Keratinocyte (primary cell): ENCODE results near the gene WDR82. TPM values are rescaled to one million over a fixed set of nuclear protein-coding genes. Genes with fewer than 3 reads are reported as not detected.

Experiments
- DNase-seq: peaks from one replicate; pipeline ENCODE4 v3.0.0-alpha.2; 2011; ENCODE audit warnings: low read depth, missing footprints, low spot score
- FAIRE-seq: peaks from 2 replicates; lab custom pipeline; 2011; peaks lifted over from hg19 to GRCh38; lab: Jason Lieb, UNC
- H2AFZ ChIP-seq: 2 replicates; pipeline ENCODE4 v1.6.0; 2012; ENCODE audit warnings: low read length, control low read depth, inconsistent platforms; ENCODE audit not compliant: control insufficient read depth
- H3K27ac ChIP-seq: 2 replicates; pipeline ENCODE4 v1.5.1; 2011; ENCODE audit warnings: low read length; ENCODE audit not compliant: control insufficient read depth, insufficient read depth
- H3K27me3 ChIP-seq: 3 replicates; pipeline ENCODE4 v1.6.0; 2011; ENCODE audit warnings: low read length; ENCODE audit not compliant: control insufficient read depth, insufficient read depth; ENCODE audit errors: extremely low read depth
- H3K36me3 ChIP-seq, 2 experiments: 2 replicates in 1 of 2; 3 replicates in 1 of 2; pipeline ENCODE4 v1.5.1; 2011; ENCODE audit warnings: low read length in 2 of 2, mild to moderate bottlenecking in 1 of 2; ENCODE audit not compliant: control insufficient read depth in 2 of 2, insufficient read depth in 2 of 2; ENCODE audit errors: extremely low read depth in 1 of 2
- H3K4me1 ChIP-seq: 3 replicates; pipeline ENCODE4 v1.5.1; 2011; ENCODE audit warnings: low read length; ENCODE audit not compliant: control insufficient read depth, insufficient read depth; ENCODE audit errors: extremely low read depth
- H3K4me2 ChIP-seq: 3 replicates; pipeline ENCODE4 v1.6.0; 2011; ENCODE audit warnings: low read depth, low read length; ENCODE audit not compliant: control insufficient read depth, insufficient read depth; ENCODE audit errors: extremely low read depth
- H3K4me3 ChIP-seq, 3 experiments: fragments of 200-600 bp in 1 of 3; sonication (generic) in 1 of 3; 2 replicates in 2 of 3; 3 replicates in 1 of 3; pipeline ENCODE4 v1.5.1; 2011 to 2016; ENCODE audit warnings: low read length in 3 of 3, mild to moderate bottlenecking in 3 of 3, control low read depth in 2 of 3, inconsistent platforms in 1 of 3, low read depth in 1 of 3, mixed read lengths in 1 of 3, mixed run types in 1 of 3, moderate library complexity in 1 of 3; ENCODE audit not compliant: control insufficient read depth in 2 of 3, insufficient read depth in 2 of 3; ENCODE audit errors: extremely low read depth in 1 of 3
- H3K79me2 ChIP-seq: 2 replicates; pipeline ENCODE4 v1.6.0; 2012; ENCODE audit warnings: low read length; ENCODE audit not compliant: control insufficient read depth, insufficient read depth
- H3K9ac ChIP-seq: 3 replicates; pipeline ENCODE4 v1.6.0; 2011; ENCODE audit warnings: low read length; ENCODE audit not compliant: control insufficient read depth, insufficient read depth; ENCODE audit errors: extremely low read depth
- H3K9me1 ChIP-seq: 3 replicates; pipeline ENCODE4 v1.6.0; 2011; ENCODE audit warnings: low read length; ENCODE audit not compliant: control insufficient read depth, insufficient read depth; ENCODE audit errors: extremely low read depth
- H3K9me3 ChIP-seq: 2 replicates; pipeline ENCODE4 v1.5.1; 2012; ENCODE audit warnings: low read depth, low read length; ENCODE audit not compliant: control insufficient read depth
- H4K20me1 ChIP-seq: 3 replicates; pipeline ENCODE4 v1.6.0; 2011; ENCODE audit warnings: low read length; ENCODE audit not compliant: control insufficient read depth, insufficient read depth; ENCODE audit errors: extremely low read depth
- EZH2 ChIP-seq: IDR thresholded peaks from one replicate; pipeline ENCODE4 v1.6.1; 2012; ENCODE audit warnings: inconsistent platforms, mild to moderate bottlenecking, low read length, moderate library complexity
- dilution Hi-C: fragments of 300-500 bp; cut with MboI; formaldehyde crosslinking; loops from one replicate; pipeline ENCODE4 v1.7.0; 2020; ENCODE audit warnings: low sequenced_read_pairs; ENCODE audit not compliant: extremely low pct_ligation_motif_present
- polyA plus RNA-seq, 5 experiments: library from polyadenylated mRNA; depleted of rRNA in 3 of 5; stranded (reverse) in 3 of 5; stranded (forward) in 1 of 5; unstranded in 1 of 5; fragments of >200 nt; gene quantifications; 1 replicate in 1 of 5; 2 replicates in 3 of 5; 3 replicates in 1 of 5; pipeline versions ENCODE4 v1.2.1 to v1.2.3, GENCODE V29; 2011 to 2012; ENCODE audit warnings: missing spikeins in 2 of 5, low read depth in 1 of 5, low replicate concordance in 1 of 5
- TF ChIP-seq, protein P1 (sequence below), 3 experiments: IDR thresholded peaks in 1 of 3; conservative IDR thresholded peaks in 1 of 3; optimal IDR thresholded peaks in 1 of 3; 2 replicates in 2 of 3; 3 replicates in 1 of 3; pipeline versions ENCODE3 to v1.5.1; 2011; ENCODE audit warnings: low read length in 3 of 3, mild to moderate bottlenecking in 3 of 3, moderate library complexity in 2 of 3, control low read depth in 1 of 3, inconsistent platforms in 1 of 3; ENCODE audit not compliant: insufficient read depth in 2 of 3; ENCODE audit errors: extremely low read depth in 1 of 3

The WDR82 gene
- polyA plus RNA-seq, 1 donor (not counting 4 experiments of a cell fraction or from before 2014, with no cell fraction given), result 75.1 TPM

DNA sequence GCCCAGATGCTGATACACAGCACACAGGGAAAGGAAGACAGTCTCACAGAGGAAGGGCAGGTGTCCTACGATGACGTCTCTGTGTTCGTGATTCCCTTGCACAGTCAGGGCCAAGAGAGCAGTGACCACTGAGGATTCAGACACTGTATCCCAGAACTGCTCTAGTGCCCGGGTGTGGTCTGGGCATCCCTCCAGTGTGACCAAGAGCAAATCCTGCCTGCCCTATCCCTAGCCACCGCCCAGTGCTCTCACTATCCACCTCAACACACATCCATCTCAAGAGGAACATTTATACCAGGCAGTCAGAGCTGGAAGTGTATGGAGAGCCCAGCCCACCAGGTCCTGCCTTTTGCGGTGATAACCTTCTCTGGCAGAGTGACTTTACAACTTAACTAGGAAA, 28.8 kb downstream of the WDR82 start:
- no peak overlapping the region for H3K4me3 ChIP-seq
- H2AFZ ChIP-seq, result no peak overlapping the region
- dilution Hi-C loops, result no loop called here
- H3K4me2 ChIP-seq, result no peak overlapping the region
- no peak for DNase-seq
- no peak overlapping the region for H3K27ac ChIP-seq
- H3K36me3 ChIP-seq, result peaks cover 15 to 22% of the 10 kb centered on the region in 2 experiments
- peaks cover 25% of the 10 kb centered on the region for H3K4me1 ChIP-seq
- no peaks in the 10 kb centered on the region for H3K9me1 ChIP-seq
- no peak for FAIRE-seq
- H3K9ac ChIP-seq, result no peak overlapping the region
- H3K27me3 ChIP-seq, result no peaks in the 10 kb centered on the region
- H3K79me2 ChIP-seq, result no peaks in the 10 kb centered on the region
- no peaks in the 10 kb centered on the region for H3K9me3 ChIP-seq
- TF ChIP-seq, protein P1, sequence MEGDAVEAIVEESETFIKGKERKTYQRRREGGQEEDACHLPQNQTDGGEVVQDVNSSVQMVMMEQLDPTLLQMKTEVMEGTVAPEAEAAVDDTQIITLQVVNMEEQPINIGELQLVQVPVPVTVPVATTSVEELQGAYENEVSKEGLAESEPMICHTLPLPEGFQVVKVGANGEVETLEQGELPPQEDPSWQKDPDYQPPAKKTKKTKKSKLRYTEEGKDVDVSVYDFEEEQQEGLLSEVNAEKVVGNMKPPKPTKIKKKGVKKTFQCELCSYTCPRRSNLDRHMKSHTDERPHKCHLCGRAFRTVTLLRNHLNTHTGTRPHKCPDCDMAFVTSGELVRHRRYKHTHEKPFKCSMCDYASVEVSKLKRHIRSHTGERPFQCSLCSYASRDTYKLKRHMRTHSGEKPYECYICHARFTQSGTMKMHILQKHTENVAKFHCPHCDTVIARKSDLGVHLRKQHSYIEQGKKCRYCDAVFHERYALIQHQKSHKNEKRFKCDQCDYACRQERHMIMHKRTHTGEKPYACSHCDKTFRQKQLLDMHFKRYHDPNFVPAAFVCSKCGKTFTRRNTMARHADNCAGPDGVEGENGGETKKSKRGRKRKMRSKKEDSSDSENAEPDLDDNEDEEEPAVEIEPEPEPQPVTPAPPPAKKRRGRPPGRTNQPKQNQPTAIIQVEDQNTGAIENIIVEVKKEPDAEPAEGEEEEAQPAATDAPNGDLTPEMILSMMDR (optimal IDR thresholded peaks at IDR 0.05 in 1 of 3, IDR thresholded peaks at IDR 0.05 in 1 of 3, conservative IDR thresholded peaks at IDR 0.05 in 1 of 3; ENCODE audit: extremely low read depth in 1 of 3, insufficient read depth in 2 of 3, low read length in 3 of 3), result no peak
- TF ChIP-seq EZH2, result no peak
- H4K20me1 ChIP-seq, result peaks cover 2% of the 10 kb centered on the region

DNA sequence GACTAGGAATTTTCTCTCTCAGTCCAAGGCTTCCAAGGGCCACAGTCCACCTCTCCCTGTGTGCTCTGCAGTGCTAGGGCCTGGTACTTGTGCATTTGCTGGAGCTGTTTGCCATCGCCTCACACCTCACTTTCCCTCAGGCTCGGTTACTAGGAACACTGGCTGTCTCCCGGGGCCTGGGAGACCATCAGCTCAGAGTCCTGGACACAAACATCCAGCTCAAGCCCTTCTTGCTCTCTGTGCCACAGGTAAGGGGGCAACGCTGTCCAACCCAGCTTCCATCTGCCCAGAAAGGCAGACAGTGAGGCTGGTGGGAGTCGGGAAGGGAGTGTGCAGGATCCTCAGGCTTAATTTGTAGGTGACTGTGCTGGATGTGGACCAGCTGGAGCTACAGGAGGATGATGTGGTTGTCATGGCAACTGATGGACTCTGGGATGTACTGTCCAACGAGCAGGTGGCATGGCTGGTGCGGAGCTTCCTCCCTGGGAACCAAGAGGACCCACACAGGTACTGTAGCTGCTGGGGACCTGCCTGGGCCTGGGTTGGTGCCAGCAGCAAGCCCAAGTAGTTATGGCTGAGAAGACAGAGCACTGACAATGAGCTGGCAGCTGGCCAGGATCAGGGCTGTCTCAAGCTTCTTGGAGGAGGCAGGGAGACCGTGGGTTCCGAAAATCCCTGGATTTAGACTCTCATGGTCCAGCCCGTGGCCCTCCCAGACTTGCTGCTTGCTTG, 29.5 kb downstream of the WDR82 start:
- H3K79me2 ChIP-seq, result no peaks in the 10 kb centered on the region
- no peak for FAIRE-seq
- peaks cover 28% of the 10 kb centered on the region for H3K4me1 ChIP-seq
- DNase-seq, result no peak
- H3K27me3 ChIP-seq, result no peaks in the 10 kb centered on the region
- TF ChIP-seq EZH2, result no peak
- TF ChIP-seq, protein P1 (optimal IDR thresholded peaks at IDR 0.05 in 1 of 3, IDR thresholded peaks at IDR 0.05 in 1 of 3, conservative IDR thresholded peaks at IDR 0.05 in 1 of 3; ENCODE audit: extremely low read depth in 1 of 3, insufficient read depth in 2 of 3, low read length in 3 of 3), result no peak
- no peak overlapping the region for H3K4me2 ChIP-seq
- H3K4me3 ChIP-seq, result no peak overlapping the region
- no peak overlapping the region for H3K27ac ChIP-seq
- H3K36me3 ChIP-seq, result peaks cover 15 to 21% of the 10 kb centered on the region in 2 experiments
- no peak overlapping the region for H2AFZ ChIP-seq
- dilution Hi-C loops, result no loop called here
- no peak overlapping the region for H3K9ac ChIP-seq
- H4K20me1 ChIP-seq, result peaks cover 2% of the 10 kb centered on the region
- H3K9me1 ChIP-seq, result no peaks in the 10 kb centered on the region
- no peaks in the 10 kb centered on the region for H3K9me3 ChIP-seq
